Left ventricle myocardium superior (tissue), 1 donor: ENCODE results near the gene HNRNPUL1. TPM values are rescaled to one million over a fixed set of nuclear protein-coding genes. Genes with fewer than 3 reads are reported as not detected.

Experiments used
- ATAC-seq: fragments of 200-7000 bp; cut with Tn5 transposase; one replicate; pipeline ENCODE4 v1.9.1; 2020; ENCODE audit warnings: mild to moderate bottlenecking, moderate library complexity
- DNase-seq: peaks from one replicate; pipeline ENCODE4 v3.0.0-alpha.2; 2020
- intact Hi-C: fragments of 100-400 bp; cut with micrococcal nuclease; formaldehyde crosslinking; loops from one replicate; pipeline ENCODE4 v1.11.0; 2022
- total RNA-seq: library from RNA; stranded (reverse); fragmentation: NEBNext Ultra II Directional; extraction: Animal tissue kit (Norgen Biotek cat#: 25700); gene quantifications from one replicate; pipeline ENCODE4 v1.2.1, GENCODE V29; 2021
- donor health status: DM: no; HTN: yes; CAD: no; lungs with severe emphysema.

Gene HNRNPUL1
- total RNA-seq, 1 donor from 2014 or later = 128 TPM

DNA sequence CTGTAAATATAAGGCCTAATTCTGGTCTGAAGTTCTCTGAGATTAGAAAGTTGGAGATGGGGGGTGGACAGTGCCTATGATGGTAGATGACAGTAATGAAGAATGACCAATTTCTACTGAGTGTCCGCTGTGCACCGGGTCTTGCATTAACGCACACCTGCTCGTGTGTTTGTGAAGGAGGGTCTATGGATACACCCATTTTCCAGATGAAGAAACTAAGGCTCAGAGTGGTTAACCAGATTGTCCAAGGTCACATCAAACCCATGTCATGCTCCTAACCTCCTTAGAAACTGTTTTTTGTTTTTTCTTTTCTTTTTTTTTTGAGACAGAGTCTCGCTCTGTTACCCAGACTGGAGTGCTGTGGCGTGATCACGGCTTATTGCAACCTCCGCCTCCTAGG is 31.5 kb upstream of the HNRNPUL1 start:
- ATAC-seq (no peak), DNase-seq (no peak)
- intact Hi-C loops = no loop called here

DNA sequence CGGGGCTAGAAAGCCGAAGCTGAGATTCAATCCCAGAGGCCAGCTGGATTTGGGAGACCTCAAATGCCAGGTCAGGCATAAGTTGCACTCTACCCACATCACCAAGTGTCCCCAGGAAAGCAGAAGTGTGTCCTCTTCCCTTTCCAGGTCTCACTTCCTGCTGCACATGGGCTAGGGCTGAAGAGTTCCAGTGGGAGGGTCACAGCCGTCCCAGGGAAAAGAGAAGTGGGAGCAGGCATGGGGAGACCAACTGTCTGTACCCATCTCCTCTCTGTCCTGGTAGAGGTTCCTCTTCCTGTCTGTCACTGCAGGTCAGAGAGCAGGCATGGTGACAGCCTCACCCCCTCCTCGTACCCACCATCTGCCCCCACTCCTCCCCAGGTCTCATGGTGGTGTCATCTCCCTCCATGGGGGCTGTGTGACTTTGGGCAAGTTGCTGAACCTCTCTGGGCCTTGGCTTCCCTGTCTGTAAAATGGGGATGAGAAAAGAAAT is 30.4 kb upstream of the HNRNPUL1 start:
- intact Hi-C loops = no loop called here
- ATAC-seq = peak; percentile 79
- no peak for DNase-seq

DNA sequence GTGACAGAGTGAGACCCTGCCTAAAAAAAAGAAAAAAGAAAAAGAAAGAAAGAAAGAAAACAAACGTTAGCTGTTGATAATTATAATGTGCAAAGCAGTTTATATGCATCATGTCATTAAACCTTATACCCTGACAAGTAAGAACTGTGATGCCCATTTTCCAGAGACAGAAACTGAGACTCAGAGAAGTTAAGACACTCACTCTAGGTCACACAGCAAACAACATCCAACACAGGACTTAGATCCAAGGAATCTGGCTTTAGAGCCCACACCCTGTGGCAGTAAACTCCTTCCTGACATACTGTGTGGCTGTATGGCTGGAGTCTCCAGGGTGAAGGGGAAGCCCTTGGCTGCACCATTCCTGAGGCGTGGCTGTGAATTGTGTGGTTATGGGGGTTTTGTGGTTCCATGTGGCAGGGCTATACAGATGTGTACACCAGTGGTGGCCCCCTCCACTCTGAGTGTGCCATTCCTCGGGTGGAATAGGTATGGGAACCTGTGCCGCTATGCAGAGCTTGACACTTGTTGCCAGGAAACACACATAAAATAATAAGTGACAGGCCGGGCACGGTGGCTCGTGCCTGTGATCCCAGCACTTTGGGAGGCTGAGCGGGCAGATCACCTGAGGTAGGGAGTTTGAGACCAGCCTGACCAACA is 29.5 kb upstream of the HNRNPUL1 start:
- no peak for ATAC-seq
- intact Hi-C loops = no loop called here
- DNase-seq = no peak

DNA sequence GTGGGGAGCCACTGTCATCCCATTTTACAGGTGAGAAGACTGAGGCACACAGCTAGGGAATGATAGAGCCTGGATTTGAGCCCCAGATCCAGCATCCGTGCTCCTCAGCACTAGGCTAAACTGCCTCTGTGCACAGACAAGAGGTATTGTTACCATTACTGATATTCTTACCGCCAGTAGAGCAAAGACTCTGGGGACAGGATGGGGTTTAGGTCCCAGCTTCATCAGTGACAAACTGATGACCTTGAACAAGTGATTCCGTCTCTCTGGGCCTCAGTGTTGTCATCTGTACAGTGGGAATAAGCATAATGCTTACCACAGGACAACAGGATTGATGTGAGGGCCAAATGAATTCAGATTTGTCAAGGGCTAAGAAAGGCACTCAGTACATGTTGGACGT is 28.7 kb upstream of the HNRNPUL1 start:
- ATAC-seq (no peak), DNase-seq (no peak)
- intact Hi-C loops = no loop called here

DNA sequence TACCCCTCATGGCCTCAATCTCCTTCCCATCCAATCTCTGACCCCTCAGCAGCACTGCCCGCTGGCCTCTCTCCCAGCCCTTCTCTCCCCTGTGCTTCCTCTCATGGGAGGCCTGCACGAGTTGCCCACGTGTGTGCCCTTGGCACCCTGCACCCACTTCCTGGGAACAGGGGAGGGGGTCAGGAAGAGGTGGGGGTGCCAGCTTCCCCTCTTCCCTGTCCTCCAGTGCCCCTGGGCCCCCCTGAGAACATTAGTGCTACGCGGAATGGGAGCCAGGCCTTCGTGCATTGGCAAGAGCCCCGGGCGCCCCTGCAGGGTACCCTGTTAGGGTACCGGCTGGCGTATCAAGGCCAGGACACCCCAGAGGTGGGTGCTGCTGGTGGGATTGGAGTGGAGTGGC is 25.9 kb upstream of the HNRNPUL1 start:
- intact Hi-C loops = no loop called here
- DNase-seq (no peak), ATAC-seq (no peak)

DNA sequence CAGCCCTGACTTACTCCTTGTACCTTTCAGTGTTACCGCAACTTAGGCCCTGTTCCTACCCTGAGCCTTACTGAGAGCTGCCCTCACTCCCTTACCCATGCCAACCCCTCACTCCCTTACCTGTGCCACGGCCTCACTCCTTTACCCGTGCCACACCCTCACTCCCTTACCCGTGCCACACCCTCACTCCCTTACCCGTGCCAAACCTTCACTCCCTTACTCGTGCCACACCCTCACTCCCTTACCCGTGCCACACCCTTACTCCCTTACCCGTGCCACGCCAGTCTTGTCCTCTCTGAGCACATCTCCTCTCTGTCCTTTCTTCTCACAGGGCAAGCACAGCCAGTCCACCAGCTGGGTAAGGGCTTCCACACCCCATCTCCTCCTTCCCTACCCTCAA is 24.8 kb upstream of the HNRNPUL1 start:
- no peak for ATAC-seq
- DNase-seq = no peak
- intact Hi-C loops = no loop called here

DNA sequence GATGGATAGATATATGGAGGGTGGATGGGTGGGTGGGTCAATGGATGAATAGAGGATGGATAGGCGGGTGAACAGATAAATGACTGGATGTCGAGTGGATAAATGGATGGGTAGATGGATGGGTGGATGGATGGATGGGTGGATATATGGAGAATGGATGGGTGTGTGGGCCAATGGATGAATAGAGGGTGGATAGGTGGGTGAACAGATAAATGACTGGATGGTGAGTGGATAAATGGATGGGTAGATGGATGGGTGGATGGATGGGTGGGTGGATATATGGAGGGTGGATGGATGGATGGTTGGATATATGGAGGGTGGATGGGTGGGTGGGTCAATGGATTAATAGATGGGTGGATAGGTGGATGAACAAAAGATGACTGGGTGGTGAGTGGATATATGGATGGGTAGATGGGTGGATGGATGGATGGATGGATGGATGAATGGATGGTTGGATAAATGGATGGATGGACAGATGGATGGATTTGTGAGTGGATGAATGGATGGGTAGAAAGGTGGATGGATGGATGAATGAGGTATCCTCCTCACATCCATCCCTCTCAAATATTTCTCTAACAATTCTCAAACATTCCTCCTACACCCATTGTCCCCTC is 24.1 kb upstream of the HNRNPUL1 start:
- DNase-seq (no peak), ATAC-seq (no peak)

DNA sequence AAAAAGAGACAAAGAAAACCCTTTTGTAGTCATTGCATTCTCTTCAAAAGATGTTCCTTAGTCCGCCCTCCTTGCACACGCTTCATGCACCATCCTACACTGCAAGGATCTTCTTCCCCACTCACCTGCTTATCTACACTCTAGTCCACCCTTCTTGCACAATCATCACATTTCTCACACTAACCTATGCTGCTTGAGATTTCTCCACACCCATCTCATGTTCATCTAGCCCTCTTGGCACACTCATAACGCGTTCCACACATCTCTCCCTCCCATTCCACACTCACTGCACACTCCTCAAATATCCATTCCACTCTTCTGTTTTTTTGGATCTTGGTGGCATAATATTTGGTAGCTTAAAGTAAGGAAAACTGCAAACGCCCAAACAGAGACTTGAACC is 22.3 kb upstream of the HNRNPUL1 start:
- intact Hi-C loops = no loop called here
- ATAC-seq (no peak), DNase-seq (no peak)

More for the DNA sequence above, 24.1 kb upstream of the HNRNPUL1 start:
- intact Hi-C loops = no loop called here

DNA sequence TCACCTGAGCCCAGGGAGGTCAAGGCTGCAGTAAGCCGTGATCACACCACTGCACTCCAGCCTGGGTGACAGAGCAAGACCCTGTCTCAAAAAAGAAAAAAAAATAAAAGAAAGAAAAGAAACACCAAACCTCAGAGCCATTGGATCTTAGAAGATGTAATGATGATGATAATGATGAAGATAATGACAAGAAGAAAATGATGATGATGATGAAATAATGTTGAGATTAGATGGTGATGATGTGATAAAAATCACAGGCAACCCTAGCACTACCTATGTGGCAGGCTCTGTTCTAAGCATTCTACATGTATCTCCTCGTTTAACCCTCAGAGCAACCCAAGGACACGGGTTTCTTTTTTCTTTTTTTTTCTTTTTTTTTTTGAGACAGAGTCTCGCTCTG is 20.1 kb upstream of the HNRNPUL1 start:
- no peak for ATAC-seq
- intact Hi-C loops = no loop called here
- DNase-seq = no peak

DNA sequence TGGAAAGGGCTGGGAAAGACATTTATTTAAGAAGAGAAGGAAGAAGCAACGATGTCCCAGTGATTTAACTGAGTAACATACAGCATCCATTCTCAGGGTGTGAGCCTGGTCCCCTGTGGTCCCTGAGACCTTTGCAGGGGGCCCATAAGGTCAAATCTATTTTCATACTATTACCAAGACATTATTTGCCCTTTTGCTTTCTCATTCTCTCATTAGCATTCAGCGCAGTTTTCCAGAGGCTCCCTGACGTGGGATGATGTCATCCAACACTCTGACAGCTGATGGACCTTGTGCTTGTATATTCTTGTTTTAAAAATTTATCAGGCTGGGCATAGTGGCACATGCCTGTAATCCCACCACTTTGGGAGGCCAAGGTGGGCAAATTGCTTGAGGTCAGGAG is 18.3 kb upstream of the HNRNPUL1 start:
- DNase-seq (no peak), ATAC-seq (no peak)
- intact Hi-C loops = no loop called here

DNA sequence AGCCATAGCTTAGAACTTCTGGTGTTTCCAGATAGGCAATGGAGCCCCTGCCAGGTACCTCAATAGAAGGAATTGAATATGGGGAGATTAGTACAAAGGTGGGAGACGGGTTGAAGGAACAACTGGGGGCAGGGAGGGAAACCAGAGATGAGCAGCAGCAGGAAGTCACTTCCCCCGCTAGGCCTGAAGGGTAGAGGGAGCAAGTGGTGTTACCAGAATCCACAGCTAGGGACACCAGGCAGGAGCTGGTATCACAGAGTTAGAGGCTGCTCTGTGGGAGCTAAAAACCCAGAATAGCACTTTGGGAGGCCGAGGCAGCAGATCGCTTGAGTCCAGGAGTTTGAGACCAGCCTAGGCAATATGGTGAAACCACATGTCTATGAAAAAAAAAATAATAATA is 15.3 kb upstream of the HNRNPUL1 start:
- intact Hi-C loops = no loop called here
- ATAC-seq (no peak), DNase-seq (no peak)

DNA sequence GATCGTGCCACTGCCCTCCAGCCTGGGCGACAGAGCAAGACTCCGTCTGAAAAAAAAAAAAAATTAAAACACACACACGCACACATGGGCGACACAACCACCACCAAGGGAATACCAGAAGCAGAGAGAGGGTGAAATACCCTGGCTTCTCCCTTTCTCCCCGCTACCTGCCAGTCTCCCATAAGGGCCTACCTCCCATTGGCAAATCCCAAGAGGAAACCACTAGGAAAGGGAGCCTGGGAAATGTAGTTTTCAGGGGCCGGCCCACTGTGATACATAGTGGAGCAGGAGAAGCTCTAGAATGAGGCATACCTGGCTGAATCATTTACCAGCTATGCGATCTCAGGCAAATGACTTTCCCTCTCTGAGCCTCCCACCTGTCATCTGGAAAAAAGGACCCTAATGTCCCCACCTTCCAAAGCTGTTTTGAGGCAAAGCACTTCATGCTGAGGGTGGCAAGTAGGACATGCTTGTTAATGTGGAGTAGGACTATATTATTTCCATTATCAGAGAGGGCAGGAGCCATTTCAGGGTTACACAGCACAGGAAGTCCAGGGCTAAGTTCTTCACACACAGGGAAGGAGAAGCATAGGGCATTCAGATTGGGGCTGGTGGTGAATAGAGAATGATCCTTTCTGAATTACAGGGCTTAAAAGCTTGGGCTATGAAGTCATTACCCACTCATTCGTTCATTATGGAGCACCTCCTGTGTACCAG is 14.3 kb upstream of the HNRNPUL1 start:
- DNase-seq (no peak), ATAC-seq (no peak)
- intact Hi-C loops = no loop called here

DNA sequence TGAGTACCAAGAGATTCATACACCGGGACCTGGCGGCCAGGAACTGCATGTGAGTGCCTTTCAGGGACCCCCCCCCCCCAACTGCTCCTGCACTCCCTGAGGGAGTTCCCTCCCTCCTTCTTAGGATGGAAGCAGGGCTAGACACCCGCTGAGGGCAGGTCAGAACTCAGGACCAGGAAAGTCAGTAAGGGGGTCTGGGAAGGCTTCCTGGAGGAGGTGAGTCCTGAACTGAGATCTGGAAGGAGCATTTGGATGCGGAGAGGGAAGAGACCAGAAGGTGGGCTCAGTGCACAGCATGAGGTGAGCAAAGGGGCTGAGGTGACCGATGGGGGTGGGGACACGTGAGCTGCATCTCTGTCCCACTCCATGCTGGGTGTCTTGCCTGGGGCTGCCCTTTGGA is 10.5 kb upstream of the HNRNPUL1 start:
- DNase-seq (no peak), ATAC-seq (no peak)
- intact Hi-C loops = no loop called here

DNA sequence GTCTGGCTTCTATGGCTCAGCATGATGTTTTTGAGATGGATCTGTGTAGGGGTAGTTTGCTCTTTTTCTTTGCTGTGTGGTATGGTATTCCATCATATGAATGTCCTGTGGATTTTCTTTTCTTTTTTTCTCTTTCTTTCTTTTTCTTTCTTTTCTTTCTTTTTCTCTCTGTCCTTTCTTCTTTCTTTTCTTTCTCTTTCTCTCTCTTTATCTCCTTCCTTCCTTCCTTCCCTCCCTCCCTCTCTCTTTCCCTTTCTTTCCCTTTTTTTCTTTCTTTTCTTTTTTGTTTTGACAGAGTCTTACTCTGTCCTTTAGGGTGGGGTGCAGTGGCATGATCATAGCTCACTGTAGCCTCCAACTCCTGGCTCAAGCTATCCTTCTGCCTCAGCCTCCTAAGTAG is 9.0 kb upstream of the HNRNPUL1 start:
- no peak for ATAC-seq
- intact Hi-C loops = no loop called here
- no peak for DNase-seq

DNA sequence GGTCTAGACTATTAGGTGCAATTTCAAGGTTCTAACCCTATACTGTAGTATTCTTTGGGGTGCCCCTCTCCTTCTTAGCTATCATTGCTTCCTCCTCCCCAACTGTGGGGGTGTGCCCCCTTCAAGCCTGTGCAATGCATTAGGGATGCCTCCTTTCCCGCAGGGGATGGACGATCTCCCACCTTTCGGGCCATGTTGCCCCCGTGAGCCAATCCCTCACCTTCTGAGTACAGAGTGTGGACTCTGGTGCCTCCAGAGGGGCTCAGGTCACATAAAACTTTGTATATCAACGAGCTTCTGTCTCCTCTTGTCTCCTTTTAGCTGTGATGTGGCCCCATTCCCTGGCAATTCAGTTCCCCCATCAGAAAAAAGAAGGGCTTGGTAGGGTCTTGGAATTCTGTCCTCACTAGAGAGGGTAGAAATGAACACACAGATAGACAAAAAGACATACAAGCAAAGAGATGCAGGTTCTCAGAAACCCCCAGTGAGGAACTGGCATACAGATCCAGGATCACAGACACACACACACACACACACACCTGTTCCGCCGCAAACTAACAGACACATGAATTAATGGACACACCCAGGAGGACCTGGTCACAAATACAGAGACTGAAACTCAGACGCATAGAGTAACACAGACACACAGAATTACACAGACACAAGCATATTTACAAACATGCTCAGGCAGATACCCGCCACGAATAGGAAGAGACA is 2.5 kb upstream of the HNRNPUL1 start:
- no peak for ATAC-seq
- DNase-seq = no peak
- intact Hi-C loops = loop anchor here (2.0 kb wide), 1 partner anchor 57 kb away; no protein-coding TSS in a partner anchor

DNA sequence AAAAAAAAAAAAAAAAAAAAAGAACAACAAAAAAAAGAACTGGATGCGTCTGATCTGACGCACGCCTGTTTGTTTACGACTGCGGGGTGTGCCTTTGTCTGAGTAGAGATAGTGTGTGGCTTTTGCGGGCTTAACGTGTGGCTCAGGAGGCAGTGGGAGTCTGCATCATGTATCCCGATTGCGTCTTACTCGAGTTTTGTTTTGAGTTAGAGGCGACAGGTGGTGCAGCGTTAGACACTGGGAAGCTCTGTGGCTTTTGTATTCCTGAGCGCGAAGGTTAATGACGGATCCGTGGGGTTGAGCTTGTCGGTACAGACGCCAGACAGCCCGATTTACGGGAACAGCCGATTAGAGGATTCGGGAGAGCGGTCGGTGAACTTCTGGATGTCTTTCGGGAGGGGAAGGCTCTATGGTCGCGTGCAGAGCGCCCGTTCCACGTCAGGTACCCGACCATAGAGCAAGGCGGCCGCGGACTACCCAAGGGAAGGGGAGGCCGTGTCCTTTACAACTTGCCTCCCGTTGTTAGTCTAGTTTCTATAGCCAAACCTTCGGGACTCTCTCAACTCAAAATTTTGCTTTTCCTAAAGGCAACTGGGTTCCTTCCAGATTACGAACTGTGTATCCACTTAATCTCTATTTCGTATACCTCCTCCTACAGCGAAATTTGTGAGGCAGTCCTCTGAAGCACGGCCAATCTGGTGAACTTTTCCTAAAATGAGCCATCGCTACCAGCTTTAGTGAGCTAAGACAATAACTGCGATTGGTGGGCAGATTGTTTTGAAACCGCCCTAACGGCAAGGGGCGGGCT is 926 bp upstream of the HNRNPUL1 start:
- DNase-seq (peak; percentile 77), ATAC-seq (peak; percentile 25)
- intact Hi-C loops = no loop called here

DNA sequence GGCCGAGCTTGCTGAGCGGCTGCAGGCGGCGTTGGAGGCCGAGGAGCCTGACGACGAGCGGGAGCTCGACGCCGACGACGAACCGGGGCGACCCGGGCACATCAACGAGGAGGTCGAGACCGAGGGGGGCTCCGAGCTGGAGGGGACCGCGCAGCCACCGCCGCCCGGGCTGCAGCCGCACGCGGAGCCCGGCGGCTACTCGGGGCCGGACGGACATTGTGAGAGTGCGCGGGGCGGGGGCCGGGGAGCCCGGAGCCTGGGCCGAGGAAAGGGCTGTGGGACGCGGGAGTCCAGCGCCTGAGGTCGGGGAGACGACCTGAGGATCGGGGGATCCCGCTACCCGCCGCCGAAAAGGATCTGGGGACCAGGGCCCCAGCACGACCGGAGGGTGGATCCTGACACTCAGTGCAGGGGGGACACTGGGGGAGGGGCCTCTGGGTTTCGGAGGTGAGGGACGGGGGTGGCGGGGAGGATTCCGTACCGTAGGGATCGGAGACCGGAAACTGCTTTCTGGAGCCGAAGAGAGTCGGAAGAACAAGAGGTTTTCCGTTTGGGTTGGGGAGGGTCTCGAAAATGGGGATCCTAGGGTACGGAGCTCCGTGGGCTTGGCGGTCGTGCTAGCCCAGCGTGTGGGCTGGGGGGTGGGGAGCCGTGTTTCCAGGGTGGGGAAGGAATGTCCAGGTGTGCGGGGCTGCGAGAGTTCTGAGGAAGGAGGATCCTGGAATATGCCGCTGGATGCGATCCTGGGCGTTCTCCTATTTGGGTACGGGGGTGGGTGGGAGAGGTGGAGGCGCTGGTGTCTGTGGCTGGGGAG is 616 bp downstream of the HNRNPUL1 start:
- peak; percentile 64 for DNase-seq
- peak; percentile 3 for ATAC-seq
- intact Hi-C loops = no loop called here

DNA sequence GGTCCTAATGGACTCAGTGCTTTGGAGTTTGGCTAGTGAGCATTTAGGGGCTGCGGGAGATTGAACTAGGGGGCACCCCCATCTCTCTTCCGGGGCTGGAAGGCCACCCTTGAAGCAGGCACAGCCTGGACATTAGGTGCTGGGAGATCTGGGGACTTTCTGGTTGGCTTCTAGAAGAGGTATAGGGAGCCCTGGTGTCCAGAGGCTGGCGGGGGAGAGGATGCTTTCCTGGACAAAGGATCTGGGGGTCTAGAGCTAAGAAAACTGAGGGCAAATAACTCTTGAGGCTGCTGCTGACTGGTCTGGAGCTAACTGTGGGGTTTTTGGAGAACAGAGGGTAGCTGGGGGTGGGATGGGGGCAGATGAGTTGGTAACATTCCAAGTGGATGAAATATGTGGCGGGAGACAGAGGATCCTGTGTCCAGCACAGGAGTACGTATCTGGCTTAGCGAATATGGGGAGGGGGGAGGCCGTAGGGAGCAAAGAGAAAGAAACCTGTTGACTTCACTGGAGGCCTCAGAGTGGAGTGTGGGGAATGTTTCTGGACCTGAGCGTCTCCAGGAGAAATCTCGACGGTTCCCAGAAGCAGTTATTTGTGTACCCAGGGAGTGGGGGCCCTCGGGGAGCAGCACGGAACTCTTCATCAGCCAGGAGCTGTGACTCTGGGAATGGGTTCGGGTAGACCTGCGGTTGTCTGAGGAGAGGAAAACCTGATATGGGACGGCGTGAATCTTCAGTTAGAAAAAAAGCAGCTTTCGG is 1.4 kb downstream of the HNRNPUL1 start:
- ATAC-seq (no peak), DNase-seq (no peak)
- intact Hi-C loops = no loop called here
